Measurements from ENCODE around the gene RAD51B. TPM values are rescaled to one million over a fixed set of nuclear protein-coding genes. Genes with fewer than 3 reads are reported as not detected.

The RAD51B gene
- total RNA-seq, 2 donors from 2014 or later = 22.8 to 33.8 TPM

DNA sequence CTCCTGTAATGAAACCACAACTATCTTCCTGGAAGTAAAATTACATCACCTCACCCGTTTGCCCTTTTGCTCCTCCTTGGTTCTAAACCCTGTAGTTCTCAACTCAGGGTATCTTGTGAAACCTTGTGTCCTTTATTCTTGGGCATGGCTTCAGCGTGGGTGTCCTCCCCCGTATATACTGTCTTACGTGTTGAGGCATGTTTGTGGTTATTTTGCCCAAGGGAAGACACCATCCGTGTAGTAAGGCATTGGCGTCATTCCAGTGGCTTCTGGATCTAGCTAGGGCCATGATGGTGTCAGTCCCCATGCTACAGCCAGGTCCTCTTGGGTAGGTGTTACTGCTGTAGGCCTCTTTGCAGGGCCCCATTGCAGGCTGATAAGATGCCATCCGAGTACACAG is 857.9 kb downstream of the RAD51B start:
- H3K4me1 Mint-ChIP-seq = peaks cover 5% of the 10 kb centered on the region
- Histone ChIP-seq H3K4me3 (ENCODE audit: low read length) (no peak overlapping the region), H3K36me3 (ENCODE audit: control insufficient read depth, insufficient read depth, low read length) (no peaks in the 10 kb centered on the region), H3K4me1 (ENCODE audit: control insufficient read depth, insufficient read depth, low read length) (no peaks in the 10 kb centered on the region), H3K9me3 (ENCODE audit: control insufficient read depth, low read length) (no peaks in the 10 kb centered on the region), H3K27me3 (ENCODE audit: control insufficient read depth, insufficient read depth, low read length, poor library complexity, severe bottlenecking) (no peaks in the 10 kb centered on the region), H3K9ac (ENCODE audit: extremely low read depth, low read length, poor library complexity, severe bottlenecking) (no peak overlapping the region), H3K27ac (ENCODE audit: low read depth, low read length) (no peak overlapping the region)
- no peak overlapping the region for H3K4me3 Mint-ChIP-seq
- WGBS, 2 experiments (ENCODE audit: insufficient coverage in 1 of 2, insufficient read length in 1 of 2) = 91 to 94% methylated on average over 6 to 7 of the region's 7 CpGs
- no peaks in the 10 kb centered on the region for H3K36me3 Mint-ChIP-seq (ENCODE audit: low read depth)
- no peaks in the 10 kb centered on the region for H3K27me3 Mint-ChIP-seq (ENCODE audit: insufficient read depth)
- TF ChIP-seq, protein P1, sequence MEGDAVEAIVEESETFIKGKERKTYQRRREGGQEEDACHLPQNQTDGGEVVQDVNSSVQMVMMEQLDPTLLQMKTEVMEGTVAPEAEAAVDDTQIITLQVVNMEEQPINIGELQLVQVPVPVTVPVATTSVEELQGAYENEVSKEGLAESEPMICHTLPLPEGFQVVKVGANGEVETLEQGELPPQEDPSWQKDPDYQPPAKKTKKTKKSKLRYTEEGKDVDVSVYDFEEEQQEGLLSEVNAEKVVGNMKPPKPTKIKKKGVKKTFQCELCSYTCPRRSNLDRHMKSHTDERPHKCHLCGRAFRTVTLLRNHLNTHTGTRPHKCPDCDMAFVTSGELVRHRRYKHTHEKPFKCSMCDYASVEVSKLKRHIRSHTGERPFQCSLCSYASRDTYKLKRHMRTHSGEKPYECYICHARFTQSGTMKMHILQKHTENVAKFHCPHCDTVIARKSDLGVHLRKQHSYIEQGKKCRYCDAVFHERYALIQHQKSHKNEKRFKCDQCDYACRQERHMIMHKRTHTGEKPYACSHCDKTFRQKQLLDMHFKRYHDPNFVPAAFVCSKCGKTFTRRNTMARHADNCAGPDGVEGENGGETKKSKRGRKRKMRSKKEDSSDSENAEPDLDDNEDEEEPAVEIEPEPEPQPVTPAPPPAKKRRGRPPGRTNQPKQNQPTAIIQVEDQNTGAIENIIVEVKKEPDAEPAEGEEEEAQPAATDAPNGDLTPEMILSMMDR (conservative IDR thresholded peaks at IDR 0.05) = no peak
- H3K27ac Mint-ChIP-seq = no peak overlapping the region
- H3K9me3 Mint-ChIP-seq = no peaks in the 10 kb centered on the region
- no peak for DNase-seq

DNA sequence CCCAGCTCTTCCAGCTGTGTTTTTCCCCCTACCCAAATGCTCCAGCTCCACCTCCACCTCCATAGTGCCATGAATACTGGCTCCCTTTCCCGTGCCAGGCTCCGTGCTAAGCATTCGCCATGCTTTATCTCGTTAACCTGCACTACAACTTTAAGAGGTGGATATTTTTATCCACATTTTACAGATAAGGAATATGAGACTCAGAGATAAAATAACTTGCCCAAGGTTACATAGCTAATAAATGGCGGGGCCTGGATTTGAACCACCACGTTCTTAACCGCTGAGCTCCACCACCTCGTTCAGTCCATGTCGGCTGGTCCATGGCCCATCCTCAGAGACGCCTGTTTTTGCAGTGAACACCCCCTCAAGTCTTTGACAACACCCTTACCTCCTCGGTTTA is 858.3 kb downstream of the RAD51B start:
- H3K36me3 ChIP-seq (ENCODE audit: control insufficient read depth, insufficient read depth, low read length) = no peaks in the 10 kb centered on the region
- TF ChIP-seq, protein P1 (conservative IDR thresholded peaks at IDR 0.05) = no peak
- H3K4me3 Mint-ChIP-seq = no peak overlapping the region
- DNase-seq = no peak
- 93 to 96% methylated on average over 11 of the region's 11 CpGs for WGBS, 2 experiments (ENCODE audit: insufficient coverage in 1 of 2, insufficient read length in 1 of 2)
- peaks cover 6% of the 10 kb centered on the region for H3K4me1 Mint-ChIP-seq
- H3K27ac ChIP-seq (ENCODE audit: low read depth, low read length) = no peak overlapping the region
- no peak overlapping the region for H3K27ac Mint-ChIP-seq
- no peaks in the 10 kb centered on the region for H3K9me3 ChIP-seq (ENCODE audit: control insufficient read depth, low read length)
- H3K9ac ChIP-seq (ENCODE audit: extremely low read depth, low read length, poor library complexity, severe bottlenecking) = no peak overlapping the region
- H3K36me3 Mint-ChIP-seq (ENCODE audit: low read depth) = no peaks in the 10 kb centered on the region
- no peaks in the 10 kb centered on the region for H3K27me3 Mint-ChIP-seq (ENCODE audit: insufficient read depth)
- no peaks in the 10 kb centered on the region for H3K9me3 Mint-ChIP-seq
- no peaks in the 10 kb centered on the region for H3K27me3 ChIP-seq (ENCODE audit: control insufficient read depth, insufficient read depth, low read length, poor library complexity, severe bottlenecking)
- H3K4me1 ChIP-seq (ENCODE audit: control insufficient read depth, insufficient read depth, low read length) = no peaks in the 10 kb centered on the region
- H3K4me3 ChIP-seq (ENCODE audit: low read length) = no peak overlapping the region

DNA sequence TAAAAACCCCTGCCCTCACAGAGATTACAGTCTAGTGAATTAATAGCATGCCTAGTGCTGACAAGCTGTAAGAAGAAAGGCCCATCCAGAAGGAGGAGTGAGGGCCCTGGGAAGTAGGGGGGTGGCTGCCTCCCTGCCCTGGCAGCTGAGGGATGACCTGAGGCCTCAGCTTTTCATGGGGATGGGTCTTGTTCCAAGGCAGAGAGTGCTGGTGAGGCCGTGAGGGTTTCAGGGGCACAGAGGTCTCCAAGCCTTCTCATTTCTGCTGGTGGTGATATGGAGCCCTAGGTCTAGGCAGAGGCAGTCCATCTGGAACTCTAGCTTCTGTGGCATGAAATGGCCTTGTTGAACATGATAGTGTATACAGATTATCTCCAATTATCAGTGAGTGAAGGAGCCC is 858.9 kb downstream of the RAD51B start:
- H3K4me1 Mint-ChIP-seq = peaks cover 10% of the 10 kb centered on the region
- WGBS, 2 experiments (ENCODE audit: insufficient coverage in 1 of 2, insufficient read length in 1 of 2) = 97 to 100% methylated on average over 1 of the region's 1 CpG

More for the DNA sequence above, 858.9 kb downstream of the RAD51B start:
- no peaks in the 10 kb centered on the region for H3K27me3 Mint-ChIP-seq (ENCODE audit: insufficient read depth)
- TF ChIP-seq, protein P1 (conservative IDR thresholded peaks at IDR 0.05) = no peak
- Histone ChIP-seq H3K4me3 (ENCODE audit: low read length) (no peak overlapping the region), H3K36me3 (ENCODE audit: control insufficient read depth, insufficient read depth, low read length) (no peaks in the 10 kb centered on the region), H3K9ac (ENCODE audit: extremely low read depth, low read length, poor library complexity, severe bottlenecking) (no peak overlapping the region), H3K27me3 (ENCODE audit: control insufficient read depth, insufficient read depth, low read length, poor library complexity, severe bottlenecking) (no peaks in the 10 kb centered on the region), H3K9me3 (ENCODE audit: control insufficient read depth, low read length) (no peaks in the 10 kb centered on the region), H3K4me1 (ENCODE audit: control insufficient read depth, insufficient read depth, low read length) (no peaks in the 10 kb centered on the region), H3K27ac (ENCODE audit: low read depth, low read length) (no peak overlapping the region)
- no peak overlapping the region for H3K27ac Mint-ChIP-seq
- no peaks in the 10 kb centered on the region for H3K36me3 Mint-ChIP-seq (ENCODE audit: low read depth)
- H3K9me3 Mint-ChIP-seq = no peaks in the 10 kb centered on the region
- no peak overlapping the region for H3K4me3 Mint-ChIP-seq
- no peak for DNase-seq

Measured in endodermal cell (in vitro differentiated cells).